GM21717 (cell line): Measurements from ENCODE around the gene TRIM44.

Experiments used
- ATAC-seq: cut with Tn5 transposase; IDR thresholded peaks from one replicate; pipeline ENCODE4 v1.9.1; 2021; ENCODE audit warnings: mild to moderate bottlenecking, moderate library complexity; ENCODE audit not compliant: unreplicated experiment

TRIM44 gene

GRCh38 chr11:35671396-35672127 is 9.0 kb downstream of the TRIM44 start:
- no peak for ATAC-seq

- no peak for ATAC-seq
Measured at GRCh38 chr11:35672608-35673007, 10.0 kb downstream of the TRIM44 start.

GRCh38 chr11:35675901-35676610 is 13.5 kb downstream of the TRIM44 start:
- ATAC-seq: peak; percentile 49

GRCh38 chr11:35676611-35676965 is 14.0 kb downstream of the TRIM44 start:
- no peak for ATAC-seq

- no peak for ATAC-seq
Measured at GRCh38 chr11:35677904-35678303, 15.3 kb downstream of the TRIM44 start.

DNA sequence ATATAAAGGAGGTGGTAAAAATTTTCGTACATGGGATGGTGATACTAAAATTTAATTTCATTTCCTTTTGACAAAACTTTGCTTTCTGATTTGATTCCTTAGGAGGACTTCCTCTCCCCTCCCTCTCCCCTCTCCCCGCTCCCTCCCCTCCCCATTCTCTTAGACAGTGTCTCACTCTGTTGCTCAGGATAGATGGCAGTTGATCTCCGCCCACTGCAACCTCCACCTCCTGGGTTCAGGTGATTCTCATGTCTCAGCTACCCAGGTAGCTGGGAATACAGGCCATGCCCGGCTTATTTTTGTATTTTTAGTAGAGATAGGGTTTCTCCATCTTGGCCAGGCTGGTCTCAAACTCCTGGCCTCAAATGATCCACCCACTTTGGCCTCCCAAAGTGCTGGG is 15.9 kb downstream of the TRIM44 start:
- ATAC-seq: no peak

DNA sequence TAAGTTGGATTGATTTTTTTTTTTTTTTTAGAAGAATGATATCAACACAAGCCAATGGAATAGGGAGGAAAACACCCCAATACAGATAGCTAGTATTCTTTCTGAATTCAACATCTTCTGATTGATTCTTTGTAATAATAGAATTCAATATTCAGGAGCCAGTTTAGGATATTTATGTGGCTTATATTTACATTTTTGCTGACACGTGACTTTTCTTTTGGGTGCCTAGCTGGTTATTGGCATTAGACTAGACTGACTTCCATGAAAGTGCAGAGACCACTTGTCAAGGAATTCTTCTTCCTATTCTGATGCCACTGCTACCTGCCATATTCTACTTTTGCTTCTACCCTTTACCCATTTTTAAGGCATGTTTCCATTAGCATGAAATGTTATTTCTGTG is 16.4 kb downstream of the TRIM44 start:
- no peak for ATAC-seq

GRCh38 chr11:35680506-35680905 is 17.9 kb downstream of the TRIM44 start:
- no peak for ATAC-seq

- ATAC-seq: no peak
Measured at GRCh38 chr11:35681163-35681767, 18.7 kb downstream of the TRIM44 start.

DNA sequence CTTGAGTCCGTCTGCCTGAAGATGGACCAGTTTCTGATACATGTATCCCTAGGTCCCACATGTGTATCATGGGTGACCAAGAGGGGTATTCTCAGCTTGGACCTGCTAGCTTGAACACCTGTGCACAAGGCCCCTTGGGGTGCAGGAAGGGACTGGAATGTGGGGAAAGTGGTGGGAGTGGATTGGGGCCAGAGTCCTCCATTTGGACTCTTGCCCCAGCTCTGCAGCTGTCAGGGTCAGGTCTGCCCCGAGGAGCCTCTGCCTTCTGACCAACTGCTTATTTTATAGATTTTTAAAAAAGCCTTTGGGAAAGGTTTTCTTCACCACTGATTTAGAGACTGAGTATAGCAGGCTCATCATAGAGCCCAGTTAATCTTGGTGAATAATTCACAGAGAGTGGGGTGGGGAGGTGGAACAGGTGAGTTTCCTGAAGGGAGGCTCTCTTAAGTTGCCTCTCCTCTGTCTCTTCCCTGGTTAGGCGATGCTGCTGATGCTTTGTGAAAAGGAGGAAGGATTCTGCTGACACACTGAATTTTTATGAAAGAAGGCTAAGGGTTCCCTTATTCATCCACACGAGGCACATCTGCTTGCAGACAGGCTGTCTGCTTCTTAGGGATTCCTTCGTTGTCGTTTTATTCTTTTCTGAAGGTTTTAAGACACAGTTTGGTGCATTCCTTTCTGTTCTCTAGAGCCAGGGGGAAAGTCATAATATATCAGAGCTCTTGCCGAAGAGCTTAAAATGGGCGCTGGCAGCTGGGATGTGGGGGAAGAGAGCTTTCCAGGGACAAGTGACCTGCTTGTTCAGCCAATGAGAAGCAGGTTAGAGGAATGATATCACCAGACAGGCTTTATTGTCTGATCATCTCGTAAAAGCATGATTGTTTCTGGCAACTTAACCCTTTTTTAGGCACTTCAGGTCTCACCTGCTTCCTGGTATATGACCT is 19.9 kb downstream of the TRIM44 start:
- no peak for ATAC-seq

- ATAC-seq: peak; percentile 78
Measured at GRCh38 chr11:35683728-35684339, 21.3 kb downstream of the TRIM44 start.

DNA sequence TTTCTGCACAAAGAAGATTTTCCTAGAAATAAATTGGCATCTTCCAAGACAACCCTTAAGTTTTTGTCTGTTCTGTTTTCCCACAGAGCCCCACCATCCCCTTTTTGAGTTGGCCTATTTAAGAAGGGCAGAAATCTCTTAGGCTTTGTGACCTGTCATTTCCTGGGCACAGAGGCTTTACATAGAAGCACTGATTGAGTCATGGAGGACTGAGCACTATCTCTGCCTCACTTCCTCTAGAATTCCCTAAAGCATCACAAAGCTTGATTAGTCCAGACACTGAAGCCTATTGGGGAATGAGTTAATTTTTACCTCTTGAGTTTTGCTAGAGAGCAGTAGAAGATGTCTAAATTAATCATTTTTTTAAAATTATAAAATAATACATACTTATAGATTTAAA is 25.4 kb downstream of the TRIM44 start:
- no peak for ATAC-seq

DNA sequence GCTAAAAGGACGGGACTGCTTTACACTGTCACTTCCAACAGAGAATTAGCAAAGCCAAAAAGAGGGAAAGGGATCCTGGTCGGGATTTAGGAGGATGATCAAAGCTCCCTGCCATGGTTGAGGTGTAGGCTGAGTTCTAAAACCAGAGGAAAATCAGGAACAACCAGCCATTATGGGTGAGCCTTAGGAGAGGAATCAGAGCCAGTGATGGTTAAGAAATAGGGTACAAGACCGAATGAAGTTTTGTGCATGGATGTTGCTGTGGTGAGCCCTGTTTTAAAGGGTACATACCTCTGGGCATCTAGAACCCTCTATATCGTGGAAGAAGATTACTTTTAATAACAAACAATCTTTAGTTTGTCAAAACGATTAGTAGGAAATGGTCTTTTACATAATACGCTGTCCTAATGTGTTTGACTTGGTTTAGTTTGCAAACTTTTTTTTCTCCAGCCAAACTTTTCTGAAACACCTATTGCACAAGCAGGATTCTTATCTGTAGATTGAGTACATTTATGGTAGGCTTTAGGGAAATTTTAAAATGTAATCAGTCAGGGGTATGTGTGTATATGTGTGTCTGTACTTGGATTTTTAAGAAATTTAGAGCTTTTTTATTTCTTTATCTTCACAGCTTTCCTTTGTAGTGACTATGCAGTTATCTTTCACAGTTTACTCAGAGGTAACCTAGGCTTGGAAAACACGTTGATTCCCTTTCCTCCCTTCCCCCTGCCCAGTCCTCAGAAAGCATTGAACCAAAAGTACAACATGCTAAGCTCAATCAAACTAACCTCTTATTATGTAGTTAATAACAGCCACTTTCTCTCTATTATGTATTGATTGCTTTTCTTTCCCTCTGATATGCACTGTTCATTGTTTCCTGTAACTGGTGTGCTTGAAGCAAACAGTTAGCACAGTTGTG is 26.8 kb downstream of the TRIM44 start:
- no peak for ATAC-seq

GRCh38 chr11:35702126-35702525 is 39.6 kb downstream of the TRIM44 start:
- ATAC-seq: no peak

- no peak for ATAC-seq
Measured at GRCh38 chr11:35709376-35709775, 46.8 kb downstream of the TRIM44 start.

DNA sequence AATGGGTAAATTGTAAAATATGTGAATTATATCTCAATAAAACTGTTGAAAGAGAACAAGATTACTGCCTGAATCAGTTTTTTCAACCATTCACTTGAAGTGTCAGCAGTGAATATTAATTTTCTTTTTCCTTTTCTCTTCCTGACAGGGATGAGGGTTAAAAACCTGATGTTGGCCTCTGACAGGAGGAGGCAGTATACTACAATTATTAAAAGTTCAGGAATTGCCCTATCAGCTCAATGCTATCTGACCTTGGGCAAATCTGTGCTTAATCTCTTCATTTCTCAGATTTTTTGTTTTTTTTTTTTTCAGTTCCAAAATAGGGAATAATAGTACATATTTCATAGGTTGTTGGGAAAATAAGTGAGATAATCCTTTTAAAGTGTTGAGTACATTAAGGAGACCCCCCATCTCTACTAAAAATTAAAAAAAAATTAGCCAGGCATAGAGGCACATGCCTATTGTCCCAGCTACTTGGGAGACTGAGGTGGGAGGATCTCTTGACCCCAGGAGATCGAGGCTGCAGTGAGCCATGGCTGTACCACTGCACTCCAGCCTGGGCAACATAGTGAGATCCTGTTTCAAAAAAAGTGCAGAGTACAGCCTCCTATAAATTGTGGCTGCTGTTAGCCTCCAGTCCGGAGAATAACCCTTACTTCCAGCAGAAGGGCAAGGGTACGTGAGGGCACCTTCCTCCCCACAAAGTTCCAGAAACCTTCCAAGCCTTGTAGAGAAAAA is 48.8 kb downstream of the TRIM44 start:
- ATAC-seq: no peak

DNA sequence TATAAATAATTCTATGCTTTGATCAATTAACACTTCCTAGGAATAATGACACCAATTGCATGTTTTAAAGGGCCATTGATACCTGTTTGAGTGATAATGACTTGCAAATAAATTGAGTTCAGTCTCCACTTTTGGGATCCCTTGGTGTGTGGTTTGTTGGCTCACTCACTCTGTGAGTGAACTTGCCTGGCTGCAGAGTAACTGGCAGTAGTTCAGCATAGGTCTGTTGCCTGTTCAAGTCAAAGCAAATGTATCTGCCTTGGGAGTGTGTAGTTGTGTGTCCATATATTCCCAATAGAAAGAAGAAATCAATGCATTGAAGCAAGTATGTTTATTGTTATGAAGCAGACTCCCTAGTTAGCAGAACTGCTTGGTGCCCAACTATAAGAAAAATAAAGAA is 49.3 kb downstream of the TRIM44 start:
- no peak for ATAC-seq

DNA sequence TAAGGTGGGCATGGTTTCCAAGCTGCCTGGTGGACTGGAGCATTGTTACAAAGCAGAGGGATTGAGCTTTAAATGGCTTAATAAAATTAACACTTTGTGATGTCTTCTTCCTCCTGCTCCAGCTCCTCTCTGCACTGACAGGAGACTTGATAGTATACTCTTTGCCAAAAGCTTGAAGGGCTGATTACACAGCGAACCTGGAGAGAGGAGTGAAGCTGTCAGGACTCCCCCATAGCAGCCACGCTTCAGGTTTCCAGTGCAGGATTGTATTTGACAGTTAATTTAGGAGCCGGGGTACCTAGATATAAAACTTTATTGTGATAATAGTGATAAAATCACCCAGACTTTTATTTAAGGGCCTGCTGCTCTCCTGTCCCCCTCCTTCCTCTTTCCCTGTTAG is 50.0 kb downstream of the TRIM44 start:
- ATAC-seq: no peak
